ENCODE results near the gene NKX3-2. TPM values are rescaled to one million over a fixed set of nuclear protein-coding genes. Genes with fewer than 3 reads are reported as not detected.
"Not testable (repeated sequence)": the region's sequence is repeated elsewhere in the genome, so short reads cannot be mapped to it uniquely, and the experiment has no call there.

Gene NKX3-2
- total RNA-seq, 1 experiment from 2014 or later, result 1.2 TPM

DNA sequence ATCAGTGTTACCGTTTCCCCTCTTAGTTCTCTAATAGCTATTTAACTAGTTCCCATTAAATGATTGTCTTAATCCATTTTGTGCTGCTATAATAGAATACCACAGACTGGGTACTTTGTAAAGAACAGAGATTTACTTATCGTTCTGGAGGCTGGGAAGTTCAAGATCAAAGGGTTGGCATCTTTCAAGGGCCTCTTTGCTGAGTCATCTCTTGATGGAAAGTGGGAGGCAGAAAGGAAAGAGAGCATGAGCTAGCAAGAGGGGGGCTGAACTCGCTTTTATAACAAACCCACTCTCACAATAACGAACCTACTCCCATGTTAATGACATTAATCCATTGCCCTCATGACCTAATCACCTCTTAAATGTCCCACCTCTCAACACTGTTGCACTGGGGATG lies 17.4 kb upstream of the NKX3-2 start:
- H3K9me3 ChIP-seq (ENCODE audit: control insufficient read depth, insufficient read depth, low read depth, low read length), result no peaks in the 10 kb centered on the region
- H3K4me3 ChIP-seq (ENCODE audit: low read depth in 2 of 2, low read length in 2 of 2), result no peak overlapping the region
- no peaks in the 10 kb centered on the region for H3K36me3 ChIP-seq (ENCODE audit: control insufficient read depth, insufficient read depth, low read length)
- no peak overlapping the region for H3K27ac ChIP-seq (ENCODE audit: low read length)
- in situ Hi-C loops (cut with HindIII; ENCODE audit: low pct_unique_long_range_greater_than_20kb, low sequenced_read_pairs), result no loop called here
- CTCF ChIA-PET, result no interaction called here
- DNase-seq (ENCODE audit: low read depth, low spot score) (no peak), ATAC-seq (no peak)
- POLR2A ChIA-PET, result no interaction called here
- TF ChIP-seq, protein P1, sequence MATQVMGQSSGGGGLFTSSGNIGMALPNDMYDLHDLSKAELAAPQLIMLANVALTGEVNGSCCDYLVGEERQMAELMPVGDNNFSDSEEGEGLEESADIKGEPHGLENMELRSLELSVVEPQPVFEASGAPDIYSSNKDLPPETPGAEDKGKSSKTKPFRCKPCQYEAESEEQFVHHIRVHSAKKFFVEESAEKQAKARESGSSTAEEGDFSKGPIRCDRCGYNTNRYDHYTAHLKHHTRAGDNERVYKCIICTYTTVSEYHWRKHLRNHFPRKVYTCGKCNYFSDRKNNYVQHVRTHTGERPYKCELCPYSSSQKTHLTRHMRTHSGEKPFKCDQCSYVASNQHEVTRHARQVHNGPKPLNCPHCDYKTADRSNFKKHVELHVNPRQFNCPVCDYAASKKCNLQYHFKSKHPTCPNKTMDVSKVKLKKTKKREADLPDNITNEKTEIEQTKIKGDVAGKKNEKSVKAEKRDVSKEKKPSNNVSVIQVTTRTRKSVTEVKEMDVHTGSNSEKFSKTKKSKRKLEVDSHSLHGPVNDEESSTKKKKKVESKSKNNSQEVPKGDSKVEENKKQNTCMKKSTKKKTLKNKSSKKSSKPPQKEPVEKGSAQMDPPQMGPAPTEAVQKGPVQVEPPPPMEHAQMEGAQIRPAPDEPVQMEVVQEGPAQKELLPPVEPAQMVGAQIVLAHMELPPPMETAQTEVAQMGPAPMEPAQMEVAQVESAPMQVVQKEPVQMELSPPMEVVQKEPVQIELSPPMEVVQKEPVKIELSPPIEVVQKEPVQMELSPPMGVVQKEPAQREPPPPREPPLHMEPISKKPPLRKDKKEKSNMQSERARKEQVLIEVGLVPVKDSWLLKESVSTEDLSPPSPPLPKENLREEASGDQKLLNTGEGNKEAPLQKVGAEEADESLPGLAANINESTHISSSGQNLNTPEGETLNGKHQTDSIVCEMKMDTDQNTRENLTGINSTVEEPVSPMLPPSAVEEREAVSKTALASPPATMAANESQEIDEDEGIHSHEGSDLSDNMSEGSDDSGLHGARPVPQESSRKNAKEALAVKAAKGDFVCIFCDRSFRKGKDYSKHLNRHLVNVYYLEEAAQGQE (IDR thresholded peaks at IDR 0.05; ENCODE audit: insufficient read depth in 1 of 2, low read depth in 2 of 2, low read length in 1 of 2), result no peak
- TF ChIP-seq POLR2AphosphoS5 (IDR thresholded peaks at IDR 0.05; ENCODE audit: low read depth, low read length), result no peak
- H3K4me1 ChIP-seq (ENCODE audit: control insufficient read depth, insufficient read depth, low read length), result no peaks in the 10 kb centered on the region
- BruUV-seq (replicated peaks), result no TSS peak
- H3K27me3 ChIP-seq (ENCODE audit: control insufficient read depth, insufficient read depth, low read length), result no peaks in the 10 kb centered on the region
- intact Hi-C loops (cut with micrococcal nuclease; ENCODE audit: unreplicated experiment), result no loop called here

DNA sequence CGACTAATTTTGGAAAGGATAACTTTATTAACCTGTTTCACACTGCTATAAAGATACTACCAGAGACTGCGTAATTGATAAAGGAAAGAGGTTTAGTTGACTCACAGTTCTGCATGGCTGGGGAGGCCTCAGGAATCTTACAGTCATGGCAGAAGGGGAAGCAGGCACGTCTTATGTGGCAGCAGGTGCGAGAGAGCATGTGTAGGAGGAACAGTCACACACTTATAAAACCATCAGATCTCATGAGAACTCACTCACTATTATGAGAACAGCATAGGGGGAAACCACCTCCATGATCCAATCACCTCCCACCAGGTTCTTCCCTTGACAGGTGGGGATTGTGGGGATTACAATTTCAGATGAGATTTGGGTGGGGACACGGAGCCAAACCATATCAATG lies 15.8 kb upstream of the NKX3-2 start:
- BruUV-seq (replicated peaks); POLR2A ChIA-PET; H3K4me3 ChIP-seq (ENCODE audit: low read depth in 2 of 2, low read length in 2 of 2); ATAC-seq; in situ Hi-C loops (cut with HindIII; ENCODE audit: low pct_unique_long_range_greater_than_20kb, low sequenced_read_pairs); H3K27ac ChIP-seq (ENCODE audit: low read length); DNase-seq (ENCODE audit: low read depth, low spot score); H3K36me3 ChIP-seq (ENCODE audit: control insufficient read depth, insufficient read depth, low read length); H3K9me3 ChIP-seq (ENCODE audit: control insufficient read depth, insufficient read depth, low read depth, low read length); intact Hi-C loops (cut with micrococcal nuclease; ENCODE audit: unreplicated experiment); H3K4me1 ChIP-seq (ENCODE audit: control insufficient read depth, insufficient read depth, low read length); CTCF ChIA-PET; H3K27me3 ChIP-seq (ENCODE audit: control insufficient read depth, insufficient read depth, low read length): not testable (repeated sequence)

DNA sequence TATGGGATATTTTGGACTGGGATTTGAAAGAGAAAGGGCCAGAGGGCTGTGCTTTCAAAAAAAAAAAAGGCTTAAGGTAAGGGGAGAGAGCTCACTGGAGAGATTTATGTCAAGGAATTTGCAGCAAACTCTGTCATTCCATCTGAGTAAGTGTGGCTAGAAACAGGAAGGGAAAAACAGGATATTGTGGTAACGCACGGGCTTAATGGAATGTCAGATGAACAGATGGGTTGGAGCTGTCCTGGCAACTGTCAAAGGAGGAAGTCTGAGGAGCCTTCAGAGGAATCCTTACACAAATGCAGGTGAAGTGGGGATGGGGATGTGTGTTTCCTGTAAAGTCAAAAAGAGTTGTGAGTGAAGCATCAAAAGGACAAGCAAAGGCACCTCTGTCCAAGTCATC lies 15.1 kb upstream of the NKX3-2 start:
- CTCF ChIA-PET, result no interaction called here
- TF ChIP-seq, protein P2, sequence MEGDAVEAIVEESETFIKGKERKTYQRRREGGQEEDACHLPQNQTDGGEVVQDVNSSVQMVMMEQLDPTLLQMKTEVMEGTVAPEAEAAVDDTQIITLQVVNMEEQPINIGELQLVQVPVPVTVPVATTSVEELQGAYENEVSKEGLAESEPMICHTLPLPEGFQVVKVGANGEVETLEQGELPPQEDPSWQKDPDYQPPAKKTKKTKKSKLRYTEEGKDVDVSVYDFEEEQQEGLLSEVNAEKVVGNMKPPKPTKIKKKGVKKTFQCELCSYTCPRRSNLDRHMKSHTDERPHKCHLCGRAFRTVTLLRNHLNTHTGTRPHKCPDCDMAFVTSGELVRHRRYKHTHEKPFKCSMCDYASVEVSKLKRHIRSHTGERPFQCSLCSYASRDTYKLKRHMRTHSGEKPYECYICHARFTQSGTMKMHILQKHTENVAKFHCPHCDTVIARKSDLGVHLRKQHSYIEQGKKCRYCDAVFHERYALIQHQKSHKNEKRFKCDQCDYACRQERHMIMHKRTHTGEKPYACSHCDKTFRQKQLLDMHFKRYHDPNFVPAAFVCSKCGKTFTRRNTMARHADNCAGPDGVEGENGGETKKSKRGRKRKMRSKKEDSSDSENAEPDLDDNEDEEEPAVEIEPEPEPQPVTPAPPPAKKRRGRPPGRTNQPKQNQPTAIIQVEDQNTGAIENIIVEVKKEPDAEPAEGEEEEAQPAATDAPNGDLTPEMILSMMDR (IDR thresholded peaks at IDR 0.05), result no peak
- TF ChIP-seq POLR2AphosphoS5 (IDR thresholded peaks at IDR 0.05; ENCODE audit: low read depth, low read length) (no peak), TCF7L2 (IDR thresholded peaks at IDR 0.05; ENCODE audit: low read depth, low read length) (no peak), SIN3A (IDR thresholded peaks at IDR 0.05; ENCODE audit: borderline replicate concordance, insufficient read depth, low read depth, low read length) (no peak)
- TF ChIP-seq, protein P1 (IDR thresholded peaks at IDR 0.05; ENCODE audit: insufficient read depth in 1 of 2, low read depth in 2 of 2, low read length in 1 of 2), result no peak
- Histone ChIP-seq H3K4me3 (ENCODE audit: low read depth in 2 of 2, low read length in 2 of 2) (no peak overlapping the region), H3K9me3 (ENCODE audit: control insufficient read depth, insufficient read depth, low read depth, low read length) (no peaks in the 10 kb centered on the region), H3K27me3 (ENCODE audit: control insufficient read depth, insufficient read depth, low read length) (no peaks in the 10 kb centered on the region), H3K27ac (ENCODE audit: low read length) (no peak overlapping the region), H3K4me1 (ENCODE audit: control insufficient read depth, insufficient read depth, low read length) (no peaks in the 10 kb centered on the region), H3K36me3 (ENCODE audit: control insufficient read depth, insufficient read depth, low read length) (no peaks in the 10 kb centered on the region)
- BruUV-seq (replicated peaks), result no TSS peak
- POLR2A ChIA-PET, result no interaction called here
- intact Hi-C loops (cut with micrococcal nuclease; ENCODE audit: unreplicated experiment), result no loop called here
- no peak for ATAC-seq
- DNase-seq (ENCODE audit: low read depth, low spot score), result no peak
- in situ Hi-C loops (cut with HindIII; ENCODE audit: low pct_unique_long_range_greater_than_20kb, low sequenced_read_pairs), result no loop called here
